Activated CD4-positive, CD25-positive, alpha-beta regulatory T cell treated with anti-CD3 and anti-CD28 coated beads, Interleukin-2, amount 50 U/mL, for 24 hours (primary cell): Measurements from ENCODE around the gene REG3A.

Experiments used
- ATAC-seq, 2 donors: fragments of 150-1000 bp; cut with Tn5 transposase; one replicate each; pipeline ENCODE4 v1.10.0; 2021; ENCODE audit warnings: mild to moderate bottlenecking in 1 of 2, moderate library complexity in 1 of 2

Gene REG3A

GRCh38 chr2:79116997-79117928 lies 42.3 kb downstream of the REG3A start:
- ATAC-seq, result no peak

- ATAC-seq, result no peak
Measured at GRCh38 chr2:79114797-79115494, 44.6 kb downstream of the REG3A start.

GRCh38 chr2:79112269-79112668 lies 47.3 kb downstream of the REG3A start:
- no peak for ATAC-seq
